Measurements from ENCODE around the gene SSTR4. TPM values are rescaled to one million over a fixed set of nuclear protein-coding genes. Genes with fewer than 3 reads are reported as not detected.

The SSTR4 gene
- total RNA-seq, 1 donor from 2014 or later: not detected

DNA sequence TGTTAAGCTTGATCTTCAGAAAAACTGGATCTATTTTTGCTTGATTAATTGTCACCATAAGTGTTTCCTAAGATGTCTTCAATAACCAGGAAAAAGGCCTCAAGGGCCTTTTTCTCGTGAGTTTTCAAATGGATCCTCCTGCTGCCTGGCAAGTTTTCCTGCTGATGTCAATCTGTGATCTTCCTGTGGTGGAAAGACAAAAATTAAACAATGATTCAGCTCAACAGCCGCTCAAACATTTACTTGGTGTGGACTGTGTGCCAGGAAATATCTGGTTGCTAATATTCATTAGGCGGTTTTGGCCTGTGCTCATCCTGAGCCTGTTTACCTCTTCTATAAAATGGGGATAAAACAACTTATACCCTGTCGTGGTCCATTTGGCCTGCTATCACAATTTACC lies 35.4 kb upstream of the SSTR4 start:
- TF ChIP-seq, protein P1, sequence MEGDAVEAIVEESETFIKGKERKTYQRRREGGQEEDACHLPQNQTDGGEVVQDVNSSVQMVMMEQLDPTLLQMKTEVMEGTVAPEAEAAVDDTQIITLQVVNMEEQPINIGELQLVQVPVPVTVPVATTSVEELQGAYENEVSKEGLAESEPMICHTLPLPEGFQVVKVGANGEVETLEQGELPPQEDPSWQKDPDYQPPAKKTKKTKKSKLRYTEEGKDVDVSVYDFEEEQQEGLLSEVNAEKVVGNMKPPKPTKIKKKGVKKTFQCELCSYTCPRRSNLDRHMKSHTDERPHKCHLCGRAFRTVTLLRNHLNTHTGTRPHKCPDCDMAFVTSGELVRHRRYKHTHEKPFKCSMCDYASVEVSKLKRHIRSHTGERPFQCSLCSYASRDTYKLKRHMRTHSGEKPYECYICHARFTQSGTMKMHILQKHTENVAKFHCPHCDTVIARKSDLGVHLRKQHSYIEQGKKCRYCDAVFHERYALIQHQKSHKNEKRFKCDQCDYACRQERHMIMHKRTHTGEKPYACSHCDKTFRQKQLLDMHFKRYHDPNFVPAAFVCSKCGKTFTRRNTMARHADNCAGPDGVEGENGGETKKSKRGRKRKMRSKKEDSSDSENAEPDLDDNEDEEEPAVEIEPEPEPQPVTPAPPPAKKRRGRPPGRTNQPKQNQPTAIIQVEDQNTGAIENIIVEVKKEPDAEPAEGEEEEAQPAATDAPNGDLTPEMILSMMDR (IDR thresholded peaks at IDR 0.05; ENCODE audit: unreplicated experiment): no peak
- no peaks in the 10 kb centered on the region for H3K36me3 Mint-ChIP-seq
- no peaks in the 10 kb centered on the region for H3K9me3 Mint-ChIP-seq
- H3K4me1 Mint-ChIP-seq: peaks cover 7% of the 10 kb centered on the region
- no peak for DNase-seq (ENCODE audit: low spot score in 2 of 2, unreplicated experiment in 2 of 2)
- no peak overlapping the region for H3K27ac Mint-ChIP-seq
- peaks cover 27% of the 10 kb centered on the region for H3K27me3 Mint-ChIP-seq (ENCODE audit: low read depth)
- H3K4me3 Mint-ChIP-seq: no peak overlapping the region

DNA sequence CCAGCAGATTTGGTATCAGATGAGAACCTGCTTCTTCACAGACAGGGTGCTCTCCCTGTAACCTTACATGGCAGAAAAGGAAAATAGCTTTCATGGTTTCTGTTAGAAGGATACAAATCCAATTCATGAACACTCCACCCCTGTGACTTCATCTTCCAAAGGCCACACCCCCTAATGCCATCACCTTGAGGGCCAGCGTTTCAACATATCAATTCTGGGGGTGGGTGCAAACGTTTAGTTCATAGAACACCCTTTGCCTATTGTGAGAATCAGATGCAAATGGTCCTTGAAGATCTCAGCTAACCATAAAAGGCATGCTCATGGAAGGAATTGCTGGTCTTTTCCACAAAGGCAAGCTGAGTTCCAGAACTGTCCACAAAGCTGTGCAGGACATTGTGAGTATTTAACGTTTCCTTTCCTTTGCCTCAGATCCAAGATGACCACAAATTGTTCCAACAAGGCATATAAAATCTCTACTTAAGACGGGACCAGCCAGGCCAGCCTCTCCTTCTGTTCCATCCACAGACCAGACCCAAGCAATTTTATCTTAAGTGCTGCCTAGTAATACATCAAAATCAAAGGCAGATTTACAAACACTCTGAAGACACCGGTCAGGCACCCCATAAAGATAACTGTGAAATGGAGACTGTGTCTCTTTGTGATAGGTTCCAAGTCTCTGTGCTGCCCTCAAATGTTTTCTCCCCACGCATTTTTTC lies 34.7 kb upstream of the SSTR4 start:
- DNase-seq (ENCODE audit: low spot score in 2 of 2, unreplicated experiment in 2 of 2): no peak
- H3K27me3 Mint-ChIP-seq (ENCODE audit: low read depth): peaks cover 30% of the 10 kb centered on the region
- no peak overlapping the region for H3K4me3 Mint-ChIP-seq
- no peaks in the 10 kb centered on the region for H3K9me3 Mint-ChIP-seq
- peaks cover 7% of the 10 kb centered on the region for H3K4me1 Mint-ChIP-seq
- H3K27ac Mint-ChIP-seq: peak overlapping the region; percentile 54
- TF ChIP-seq, protein P1 (IDR thresholded peaks at IDR 0.05; ENCODE audit: unreplicated experiment): no peak
- no peaks in the 10 kb centered on the region for H3K36me3 Mint-ChIP-seq

DNA sequence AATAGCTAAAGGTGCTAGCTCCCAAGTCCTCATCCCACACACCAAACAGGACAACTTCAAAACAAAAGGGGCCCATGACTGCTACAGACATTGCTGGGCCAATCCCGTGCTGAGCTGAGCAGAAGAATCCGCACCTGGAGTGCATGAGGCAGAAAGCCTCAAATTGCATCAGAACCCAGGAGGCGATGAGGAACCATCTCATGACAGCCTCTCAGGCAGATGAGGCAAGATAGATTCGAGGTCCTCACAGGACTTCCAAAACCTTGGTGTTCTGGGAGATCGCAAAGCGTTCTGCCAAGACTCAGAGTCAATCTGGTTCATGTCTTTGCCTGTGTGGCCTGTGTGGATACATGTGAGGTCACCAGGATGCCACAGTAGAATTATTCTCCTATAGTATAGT lies 32.8 kb upstream of the SSTR4 start:
- no peak for DNase-seq (ENCODE audit: low spot score in 2 of 2, unreplicated experiment in 2 of 2)
- H3K27ac Mint-ChIP-seq: no peak overlapping the region
- peaks cover 7% of the 10 kb centered on the region for H3K4me1 Mint-ChIP-seq
- no peaks in the 10 kb centered on the region for H3K36me3 Mint-ChIP-seq
- H3K9me3 Mint-ChIP-seq: no peaks in the 10 kb centered on the region
- H3K27me3 Mint-ChIP-seq (ENCODE audit: low read depth): peaks cover 25% of the 10 kb centered on the region
- TF ChIP-seq, protein P1 (IDR thresholded peaks at IDR 0.05; ENCODE audit: unreplicated experiment): no peak
- no peak overlapping the region for H3K4me3 Mint-ChIP-seq

DNA sequence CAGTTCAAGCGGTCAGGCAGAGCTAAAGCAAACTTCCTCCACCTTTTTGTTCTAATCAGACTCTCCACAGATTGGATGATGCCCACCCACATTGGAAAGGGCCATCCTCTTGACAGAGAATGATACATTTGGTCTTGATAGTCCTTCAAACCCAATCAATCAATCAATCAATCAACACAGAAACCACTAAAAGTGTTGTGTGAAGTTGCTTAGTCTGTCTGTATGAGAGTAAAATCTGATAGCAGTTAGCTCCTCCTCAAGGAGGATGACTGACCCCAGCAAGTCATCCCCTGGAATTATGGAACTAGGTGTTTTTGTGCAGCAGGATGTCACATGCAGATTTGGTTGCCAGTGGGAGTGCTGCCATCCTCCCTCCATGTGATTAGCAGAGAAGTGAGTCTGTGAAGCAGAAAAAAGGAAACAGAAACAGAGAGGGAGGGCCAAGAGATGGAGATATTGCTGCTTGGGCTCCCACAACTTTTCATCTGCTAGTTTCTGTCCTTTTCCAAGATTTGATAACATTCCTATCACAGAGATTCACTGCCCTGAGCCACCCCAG lies 32.0 kb upstream of the SSTR4 start:
- no peak for DNase-seq (ENCODE audit: low spot score in 2 of 2, unreplicated experiment in 2 of 2)
- Mint-ChIP-seq H3K27ac (no peak overlapping the region), H3K4me3 (no peak overlapping the region), H3K4me1 (peaks cover 7% of the 10 kb centered on the region), H3K9me3 (no peaks in the 10 kb centered on the region), H3K27me3 (ENCODE audit: low read depth) (peaks cover 23% of the 10 kb centered on the region), H3K36me3 (no peaks in the 10 kb centered on the region)
- TF ChIP-seq, protein P1 (IDR thresholded peaks at IDR 0.05; ENCODE audit: unreplicated experiment): no peak

DNA sequence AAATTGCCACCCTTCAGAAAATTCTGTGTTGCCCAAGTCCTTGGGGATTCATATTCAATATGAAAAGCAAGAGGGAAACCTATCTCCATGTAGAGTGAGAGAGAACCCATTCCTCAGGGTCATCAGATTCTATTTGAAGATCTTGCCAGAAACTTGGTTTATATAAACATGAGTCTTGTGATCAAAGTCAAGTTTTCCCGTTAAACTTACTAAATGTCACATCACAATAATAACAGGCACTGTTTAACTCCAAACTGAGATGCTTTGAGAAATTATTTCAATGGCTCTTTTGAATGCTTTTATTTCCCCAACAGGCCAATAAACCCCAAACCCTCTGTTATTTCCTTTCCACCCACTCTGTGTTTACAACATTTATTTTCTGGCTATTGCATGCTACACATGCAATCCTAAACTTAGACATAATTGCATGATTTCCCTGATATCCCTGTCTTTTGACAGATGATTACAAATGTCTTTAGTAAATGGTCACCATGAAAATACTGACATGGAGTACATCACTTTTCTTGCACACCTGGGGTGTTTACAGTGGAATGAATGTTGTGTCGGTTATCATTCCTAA lies 31.1 kb upstream of the SSTR4 start:
- no peaks in the 10 kb centered on the region for H3K36me3 Mint-ChIP-seq
- no peak overlapping the region for H3K4me3 Mint-ChIP-seq

More for the DNA sequence above, 31.1 kb upstream of the SSTR4 start:
- no peak for DNase-seq (ENCODE audit: low spot score in 2 of 2, unreplicated experiment in 2 of 2)
- H3K27ac Mint-ChIP-seq: no peak overlapping the region
- H3K27me3 Mint-ChIP-seq (ENCODE audit: low read depth): peaks cover 23% of the 10 kb centered on the region
- H3K4me1 Mint-ChIP-seq: peaks cover 7% of the 10 kb centered on the region
- no peaks in the 10 kb centered on the region for H3K9me3 Mint-ChIP-seq
- TF ChIP-seq, protein P1 (IDR thresholded peaks at IDR 0.05; ENCODE audit: unreplicated experiment): no peak

Measured in mesothelial cell of epicardium (in vitro differentiated cells).